GM19035 (cell line): ENCODE data around the gene MAPK8.

ENCODE experiments used
- ATAC-seq: cut with Tn5 transposase; IDR thresholded peaks from one replicate; pipeline ENCODE4 v1.9.1; 2021; ENCODE audit not compliant: unreplicated experiment

The MAPK8 gene

DNA sequence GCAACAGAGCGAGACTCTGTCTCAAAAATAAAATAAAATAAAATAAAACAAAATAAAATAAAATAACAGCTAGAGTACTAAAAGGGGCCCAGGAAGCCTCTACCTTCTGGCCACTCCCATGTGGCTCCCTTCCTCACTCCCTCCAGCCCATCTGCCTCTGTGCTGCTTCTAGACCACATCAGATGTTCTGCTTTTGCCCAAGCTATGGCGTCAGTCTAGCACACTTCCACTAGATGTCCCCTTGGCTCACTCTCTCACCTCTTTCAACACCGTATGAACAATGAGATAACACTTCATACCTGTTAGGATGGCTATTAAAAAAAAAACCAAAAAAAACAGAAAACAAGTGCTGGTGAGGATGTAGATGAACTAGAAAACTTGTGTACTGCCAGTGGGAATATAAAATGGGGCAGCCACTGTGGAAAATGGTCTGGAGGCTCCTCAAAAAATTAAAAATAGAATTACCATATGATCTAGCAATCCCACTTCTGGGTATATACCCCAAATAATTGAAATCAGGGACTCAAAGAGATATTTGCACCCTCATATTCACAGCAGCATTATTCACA, 166.1 kb downstream of the MAPK8 start:
- no peak for ATAC-seq

DNA sequence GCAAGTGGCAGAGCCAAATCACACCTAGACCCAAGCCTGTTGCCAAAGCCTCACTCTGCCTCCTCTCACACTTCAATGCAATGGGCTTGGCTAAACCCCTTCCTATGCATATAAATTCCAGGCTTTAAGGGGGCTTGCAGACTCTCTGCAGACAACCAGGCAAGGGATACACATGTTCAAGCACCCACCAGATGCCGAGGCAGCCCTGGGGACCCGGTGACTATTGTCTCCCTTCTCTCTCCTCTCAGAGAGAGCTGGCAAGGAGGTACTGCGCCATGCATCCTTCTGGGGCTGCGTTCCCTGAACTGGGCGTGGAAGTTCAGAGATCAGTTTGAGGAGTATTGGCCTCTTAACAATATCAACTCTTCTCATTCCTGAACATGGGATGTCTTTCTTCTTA, 167.2 kb downstream of the MAPK8 start:
- no peak for ATAC-seq

DNA sequence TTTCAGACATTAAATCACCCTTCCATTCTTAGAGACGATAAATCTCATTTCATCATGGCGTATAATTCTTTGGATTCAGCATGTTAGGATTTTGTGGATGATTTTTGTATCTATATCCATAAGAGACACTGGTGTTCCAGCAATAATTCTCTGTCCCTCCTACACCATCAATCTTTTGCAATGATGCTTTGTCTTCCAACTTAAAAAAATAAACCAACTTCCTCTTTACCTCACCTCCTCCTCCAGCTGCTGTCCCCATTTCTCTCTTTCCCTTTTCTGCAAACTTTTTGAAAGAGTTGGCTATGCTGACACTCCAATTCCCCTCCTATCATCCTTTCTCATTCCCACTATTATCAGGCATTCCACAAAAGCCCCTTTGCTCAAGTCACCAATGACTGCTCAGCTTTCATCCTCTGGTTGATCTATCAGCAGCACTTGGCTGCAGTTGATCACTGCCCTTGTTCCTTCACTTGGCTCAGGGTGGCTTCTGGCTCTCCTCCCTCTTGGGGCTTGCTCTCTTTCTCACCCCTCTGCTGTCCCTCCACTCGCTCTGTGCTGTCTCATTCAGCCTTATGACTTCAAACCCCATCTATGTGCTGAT, 168.4 kb downstream of the MAPK8 start:
- ATAC-seq, result no peak

DNA sequence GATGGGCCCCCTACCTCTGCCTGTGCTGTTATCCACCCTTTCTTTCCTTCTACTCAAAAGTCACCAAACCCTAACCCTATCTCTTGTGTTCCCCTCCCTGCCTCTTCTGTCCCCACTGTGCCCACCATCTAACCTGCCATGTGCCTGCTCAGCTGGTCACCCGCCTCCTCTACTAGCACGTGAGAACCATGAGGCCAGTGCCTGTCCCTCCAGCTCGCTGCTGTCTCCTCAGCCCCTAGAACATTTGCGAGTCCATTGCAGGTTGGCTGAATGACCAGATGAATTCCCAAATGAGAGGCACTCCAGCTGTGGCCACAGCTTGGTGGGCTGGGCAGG, 169.4 kb downstream of the MAPK8 start:
- no peak for ATAC-seq

DNA sequence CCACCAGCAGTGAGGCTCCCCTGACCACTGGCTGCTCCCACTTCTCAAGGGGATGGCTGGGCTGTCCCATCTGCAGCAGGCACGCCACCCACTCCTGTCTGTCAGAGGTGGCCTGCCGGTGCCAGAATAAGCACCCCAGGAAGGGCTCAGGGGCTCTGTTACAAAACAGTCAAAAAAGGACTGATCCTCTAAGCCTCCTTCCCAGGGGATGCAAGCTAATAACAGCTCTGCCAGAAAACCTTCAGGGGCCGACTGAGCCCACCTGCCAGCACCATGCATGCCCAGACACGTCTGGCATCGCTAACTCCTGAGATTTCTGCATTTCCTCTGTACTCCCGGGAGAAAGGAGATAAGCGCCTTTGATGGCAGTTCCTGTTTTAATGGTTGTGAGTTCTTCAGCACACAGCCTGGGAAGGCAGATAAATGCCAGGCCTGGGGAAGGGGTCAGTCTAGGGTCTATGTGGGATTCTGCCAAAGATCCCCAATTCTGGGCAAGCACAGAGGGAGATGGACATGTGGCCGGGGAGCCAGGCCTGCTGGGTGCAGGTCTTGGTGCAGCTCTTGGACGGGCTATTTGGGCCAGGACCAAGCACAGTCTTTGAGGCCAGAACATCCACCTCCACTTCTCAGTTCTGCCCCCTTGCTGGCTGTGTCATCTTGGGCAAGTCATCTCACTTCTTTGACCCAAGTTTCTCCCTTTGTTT, 170.0 kb downstream of the MAPK8 start:
- no peak for ATAC-seq

DNA sequence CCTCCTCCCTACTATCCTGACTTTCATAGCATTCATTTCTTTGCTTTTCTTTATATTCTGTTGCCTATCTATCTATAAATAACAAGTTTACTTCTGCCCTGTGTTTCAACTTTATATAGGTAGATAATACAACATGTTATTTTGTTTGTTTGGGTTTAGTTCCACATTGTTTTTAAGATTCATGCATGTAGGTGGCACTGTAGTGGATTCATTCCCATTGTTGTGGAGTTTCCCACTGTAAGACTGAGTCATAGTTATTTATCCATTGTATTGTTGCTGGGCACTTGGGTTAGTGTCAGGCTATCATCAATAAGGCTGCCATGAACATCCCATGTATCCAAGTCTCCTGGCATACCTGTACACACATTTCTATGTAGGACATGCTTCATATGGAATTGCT, 170.7 kb downstream of the MAPK8 start:
- no peak for ATAC-seq

DNA sequence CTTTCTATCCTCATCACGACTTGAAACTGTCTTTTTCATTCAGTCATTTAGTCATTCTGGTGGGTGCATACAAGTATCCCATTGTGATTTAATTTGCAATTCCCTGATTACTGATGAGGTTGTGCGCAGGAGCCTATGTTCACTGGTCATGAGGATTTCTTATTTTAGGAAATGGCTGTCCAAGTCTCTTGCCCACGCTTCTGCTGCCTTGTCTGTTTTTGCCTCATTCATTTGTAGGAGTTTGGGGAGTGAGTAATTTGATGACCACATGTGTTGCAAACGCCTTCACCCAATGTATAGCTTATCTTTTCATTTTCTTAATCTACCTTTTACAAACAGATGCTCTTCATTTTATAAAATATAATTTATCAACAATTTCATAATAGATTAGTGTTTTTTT, 171.1 kb downstream of the MAPK8 start:
- no peak for ATAC-seq

DNA sequence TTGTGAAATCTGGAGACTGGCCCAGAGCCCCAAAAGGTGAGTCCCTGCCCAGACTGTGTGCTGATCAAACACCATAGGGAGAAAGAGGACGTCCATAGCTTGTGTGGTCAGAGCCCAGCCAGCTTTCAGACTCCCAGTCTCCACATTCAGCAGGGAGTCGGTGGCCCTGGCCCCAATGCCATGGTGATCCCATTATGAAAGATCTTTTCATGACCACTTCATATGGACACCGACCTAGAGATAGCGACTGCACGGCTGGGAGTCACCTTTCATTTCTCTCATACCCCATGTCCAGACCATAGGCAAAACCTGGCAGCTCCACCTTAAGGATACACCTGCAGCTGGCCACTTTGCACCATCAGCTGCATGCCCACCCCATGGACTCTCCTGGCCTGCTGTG, 172.0 kb downstream of the MAPK8 start:
- ATAC-seq, result no peak

DNA sequence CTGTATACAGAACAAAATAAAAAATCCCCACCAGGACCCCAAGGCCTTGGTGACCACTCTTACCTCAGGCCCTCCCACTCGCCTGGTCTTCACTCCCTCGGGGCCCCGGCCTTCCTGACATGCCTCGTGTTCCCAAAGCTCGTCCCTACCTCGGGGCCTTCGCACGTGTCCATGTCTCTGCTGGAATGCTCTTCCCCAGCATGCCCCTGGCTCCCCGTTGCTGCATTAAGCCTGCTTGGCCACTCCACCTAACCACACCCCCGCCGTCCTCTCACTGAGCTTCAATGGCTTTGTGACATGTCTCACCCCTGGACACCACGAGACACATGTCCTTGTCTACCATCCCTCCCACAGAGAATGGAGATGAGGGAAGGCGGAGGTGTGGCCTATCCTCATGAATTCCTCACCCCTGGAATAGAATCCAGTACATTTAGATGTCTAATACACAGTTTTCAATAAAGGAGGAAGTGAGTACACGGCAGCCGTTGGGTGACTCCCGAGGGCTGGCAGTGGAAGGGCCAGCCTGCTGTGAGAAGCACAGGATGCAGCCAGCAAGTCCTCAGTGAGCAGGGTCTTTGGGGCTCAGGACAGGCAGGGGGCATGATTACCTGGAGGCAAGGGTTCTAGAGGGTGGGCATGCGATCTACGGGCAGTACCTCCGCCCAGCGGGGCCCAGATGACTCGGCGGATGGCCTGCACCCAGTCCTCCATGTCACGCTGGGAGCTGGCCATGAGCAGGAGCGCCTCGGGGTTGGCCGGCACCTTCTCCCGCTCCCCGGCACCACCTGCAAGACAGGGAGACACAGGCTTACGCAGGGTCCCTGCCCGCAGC, 172.7 kb downstream of the MAPK8 start:
- ATAC-seq, result no peak

DNA sequence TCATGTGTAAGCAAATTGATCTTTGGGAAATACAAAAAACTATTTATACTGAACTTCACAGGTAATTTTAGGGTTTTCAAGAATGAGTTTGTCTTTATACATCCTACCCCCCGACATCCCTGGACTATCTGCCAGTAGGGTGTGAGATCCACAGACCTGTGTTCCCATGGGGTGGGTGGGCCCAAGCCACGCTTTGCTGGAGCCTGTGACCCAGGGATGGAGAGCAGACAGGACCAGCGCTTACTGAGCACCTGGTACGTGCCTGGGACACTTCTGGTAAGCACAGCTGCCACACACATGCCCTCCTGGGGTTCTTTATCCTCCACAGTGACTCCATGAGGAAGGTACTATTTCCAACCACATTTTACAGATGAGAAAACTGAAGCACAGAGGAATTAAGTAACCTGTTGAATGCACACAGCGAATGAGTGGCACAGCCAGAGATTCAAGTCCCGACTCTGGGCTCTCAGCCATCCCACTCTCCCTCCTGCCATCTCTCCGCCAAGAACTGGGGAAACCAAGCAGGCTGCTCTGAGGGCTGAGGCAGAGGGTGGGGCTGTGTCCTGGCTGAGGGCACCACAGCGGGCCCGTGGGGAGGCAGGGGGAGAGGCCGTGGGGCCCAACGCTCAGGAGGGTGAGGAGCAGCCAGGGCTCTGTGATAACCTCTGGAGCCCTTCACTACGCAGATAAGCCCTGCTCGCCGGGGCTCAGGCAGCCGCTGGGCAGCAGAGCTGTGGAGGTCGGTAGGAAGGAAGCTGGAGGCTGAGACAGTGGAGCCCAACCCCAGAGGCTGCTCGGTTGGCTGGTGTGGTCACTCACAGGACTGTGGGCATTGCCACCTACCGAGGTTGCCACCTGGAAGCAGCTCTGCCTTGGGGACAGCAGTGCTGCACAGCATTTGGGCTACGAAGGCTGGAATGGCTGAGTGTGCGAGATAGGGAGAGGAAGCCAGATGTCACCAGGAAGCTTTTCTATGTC, 174.2 kb downstream of the MAPK8 start:
- ATAC-seq, result no peak

DNA sequence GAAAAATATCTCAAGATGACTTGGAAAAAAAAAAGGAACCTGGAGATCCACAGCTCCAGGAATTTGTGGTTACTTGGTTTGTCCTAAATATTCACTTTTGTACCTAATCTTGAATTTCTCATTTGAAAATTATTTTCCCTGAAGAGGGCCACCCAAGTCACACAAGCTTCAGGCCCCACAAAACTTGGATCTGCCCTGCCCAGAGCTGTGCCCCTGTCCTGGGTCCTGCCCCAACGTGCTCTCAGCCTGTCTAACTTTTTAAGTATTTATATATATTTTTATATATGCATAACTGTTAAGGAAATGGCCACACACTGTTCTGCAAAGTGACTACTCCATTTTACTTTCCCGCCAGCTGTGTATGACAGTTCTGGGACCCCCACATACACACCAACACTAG, 174.9 kb downstream of the MAPK8 start:
- no peak for ATAC-seq

DNA sequence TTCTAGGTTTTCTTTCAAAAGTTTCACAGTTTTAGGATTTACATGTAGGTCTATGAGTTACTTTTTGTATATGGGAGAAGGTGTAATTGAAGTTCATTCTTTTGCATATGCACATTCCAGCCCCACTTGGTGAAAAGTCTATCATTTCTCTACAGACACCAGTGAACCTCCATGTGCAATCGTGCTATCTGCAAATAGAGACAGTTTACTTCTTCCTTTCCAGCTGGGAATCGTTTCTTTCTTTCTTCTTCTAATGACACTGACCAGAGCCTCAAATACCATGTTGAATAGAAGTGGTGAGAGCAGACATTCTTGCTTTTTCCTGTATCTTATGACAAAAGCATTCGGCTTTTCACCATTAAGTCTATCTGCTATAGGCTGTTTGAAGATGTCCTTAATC, 175.7 kb downstream of the MAPK8 start:
- ATAC-seq, result no peak

DNA sequence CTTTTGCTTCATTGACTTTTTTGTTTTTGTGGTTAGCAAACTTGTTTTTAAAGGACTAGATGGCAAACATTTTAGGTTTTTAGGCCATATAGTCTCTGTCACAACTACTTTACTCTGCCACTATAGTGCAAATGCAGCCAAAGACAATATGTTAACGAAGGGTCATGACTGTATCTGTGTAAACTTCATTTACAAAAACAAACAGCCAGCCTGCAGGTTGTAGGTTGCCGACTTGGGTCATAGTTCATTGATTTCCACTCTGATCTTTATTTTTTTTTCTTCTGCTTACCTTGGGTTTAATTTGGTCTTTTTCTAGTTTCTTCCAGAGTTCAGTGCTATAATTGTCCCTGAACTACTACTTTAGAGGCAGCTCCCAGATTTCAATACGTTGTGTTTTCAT, 178.4 kb downstream of the MAPK8 start:
- ATAC-seq, result no peak

DNA sequence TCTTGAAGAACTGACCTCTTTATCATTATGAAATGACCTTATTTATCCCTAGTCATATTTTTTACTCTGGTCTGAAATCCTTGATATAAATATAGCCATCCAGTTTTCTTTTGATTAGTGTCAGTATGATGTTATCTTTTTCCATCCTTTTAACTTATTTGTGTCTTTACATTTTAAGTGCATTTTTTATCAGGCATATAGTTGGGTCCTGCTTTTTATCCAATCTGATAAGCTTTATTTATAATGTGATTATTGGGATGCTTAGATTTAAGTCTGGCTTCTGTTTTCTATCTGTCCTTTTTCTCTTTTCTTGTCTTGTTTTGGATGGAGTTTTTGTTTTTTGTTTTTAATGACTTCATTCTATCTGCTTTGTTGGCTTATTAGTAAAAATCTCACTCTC, 179.2 kb downstream of the MAPK8 start:
- ATAC-seq, result no peak

DNA sequence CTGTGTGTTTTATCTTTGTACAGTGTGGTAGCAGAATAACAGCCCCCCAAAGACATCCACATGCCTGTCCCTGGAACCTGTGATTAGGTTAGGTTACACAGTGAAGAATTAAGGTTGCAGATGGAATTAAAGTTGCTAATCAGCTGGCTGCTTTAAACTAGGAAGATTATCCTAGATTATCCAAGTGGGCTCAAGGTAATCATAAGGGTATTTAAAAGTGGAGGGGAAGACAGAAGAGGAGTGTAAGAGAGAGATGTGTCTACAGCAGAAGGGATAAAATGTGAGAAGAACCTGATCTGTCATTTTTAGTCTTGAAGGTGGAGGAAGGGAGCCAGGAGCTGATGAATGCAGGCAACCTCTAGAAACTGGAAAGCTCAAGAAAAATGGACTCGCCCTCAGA, 180.8 kb downstream of the MAPK8 start:
- no peak for ATAC-seq
